Femur (tissue), 1 donor: Measurements from ENCODE around the gene UBXN2A.
A peak's percentile ranks its signal among the peaks of the same experiment; 100 is the strongest.

Experiments
- DNase-seq: peaks from one replicate; pipeline ENCODE4 v3.0.0-alpha.2; 2017

The UBXN2A gene

GRCh38 chr2:23939987-23940717, at the start of gene UBXN2A:
Gene UBXN2A (plus strand): TSS chr2:23940463. CDS start chr2:23958315, 17,852 bp downstream.
- DNase-seq = peak; percentile 88

DNA sequence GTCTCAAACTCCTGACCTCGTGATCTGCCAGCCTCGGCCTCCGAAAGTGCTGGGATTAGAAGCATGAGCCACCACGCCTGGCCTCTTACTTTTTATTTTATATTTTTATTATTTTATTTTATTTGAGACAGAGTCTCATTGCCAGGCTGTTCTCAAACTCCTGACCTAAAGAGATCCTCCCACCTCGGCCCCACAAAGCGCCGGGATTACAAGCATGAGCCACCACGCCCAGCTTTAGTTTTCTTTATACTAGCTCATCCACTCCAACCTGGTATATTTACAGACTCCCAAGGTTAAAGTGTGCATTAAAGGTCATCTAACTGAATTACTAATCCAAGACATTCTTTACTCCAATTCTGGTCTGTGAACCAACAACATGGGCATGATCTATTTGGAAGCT, 40.1 kb upstream of the UBXN2A start:
- no peak for DNase-seq

DNA sequence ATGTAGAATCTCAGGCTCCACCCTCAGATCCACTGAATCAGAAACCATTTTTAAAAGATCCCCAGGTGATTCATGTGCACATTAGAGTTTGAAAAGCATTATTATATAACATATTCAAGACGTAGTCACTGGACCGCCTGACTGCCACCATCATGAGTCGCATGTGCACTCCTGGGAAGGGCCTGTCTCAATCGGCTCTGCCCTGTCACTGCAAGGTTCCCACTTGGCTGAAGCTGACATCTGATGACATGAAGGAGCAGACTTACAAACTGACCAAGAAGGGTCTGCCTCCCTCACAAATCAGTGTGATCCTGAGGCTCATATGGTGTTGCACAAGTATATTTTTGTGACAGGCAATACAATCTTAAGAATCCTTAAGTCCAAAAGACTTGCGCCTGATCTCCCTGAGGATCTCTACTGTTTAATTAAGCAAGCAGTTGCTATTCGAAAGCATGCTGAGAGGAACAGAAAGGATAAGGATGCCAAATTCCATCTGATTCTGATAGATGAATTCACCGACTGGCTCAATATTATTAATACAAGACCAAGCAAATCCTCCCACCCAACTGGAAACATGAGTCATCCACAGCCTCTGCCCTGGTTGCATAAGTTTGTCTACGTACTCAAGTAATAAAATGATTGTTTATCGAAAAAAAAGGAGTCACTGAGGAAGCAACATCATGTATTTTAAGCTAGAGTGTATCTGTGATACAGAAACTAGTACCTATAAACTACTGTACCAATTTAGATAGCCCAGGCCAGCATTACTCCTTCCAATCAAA, 39.5 kb upstream of the UBXN2A start:
- DNase-seq = no peak

- DNase-seq = no peak
Observed at GRCh38 chr2:23901966-23902846, 38.1 kb upstream of the UBXN2A start.

DNA sequence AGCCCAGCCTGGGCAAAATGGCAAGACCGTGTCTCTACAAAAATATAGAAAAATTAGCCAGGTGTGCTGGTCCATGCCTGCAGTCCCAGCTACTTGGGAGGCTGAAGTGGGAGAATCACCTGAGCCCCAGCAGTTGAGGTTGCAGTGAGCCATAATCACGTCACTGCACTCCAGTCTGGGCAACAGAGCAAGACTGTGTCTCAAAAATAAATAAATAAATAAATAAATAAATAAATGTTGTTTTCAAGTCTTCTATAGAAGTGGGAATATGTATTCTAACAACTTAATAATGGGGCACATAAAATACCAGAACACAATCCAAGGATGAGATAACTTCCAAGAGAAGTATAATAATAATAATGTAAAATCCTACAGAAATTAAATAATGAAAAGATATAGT, 37.2 kb upstream of the UBXN2A start:
- DNase-seq = no peak

GRCh38 chr2:23904215-23904614, 36.0 kb upstream of the UBXN2A start:
- no peak for DNase-seq

DNA sequence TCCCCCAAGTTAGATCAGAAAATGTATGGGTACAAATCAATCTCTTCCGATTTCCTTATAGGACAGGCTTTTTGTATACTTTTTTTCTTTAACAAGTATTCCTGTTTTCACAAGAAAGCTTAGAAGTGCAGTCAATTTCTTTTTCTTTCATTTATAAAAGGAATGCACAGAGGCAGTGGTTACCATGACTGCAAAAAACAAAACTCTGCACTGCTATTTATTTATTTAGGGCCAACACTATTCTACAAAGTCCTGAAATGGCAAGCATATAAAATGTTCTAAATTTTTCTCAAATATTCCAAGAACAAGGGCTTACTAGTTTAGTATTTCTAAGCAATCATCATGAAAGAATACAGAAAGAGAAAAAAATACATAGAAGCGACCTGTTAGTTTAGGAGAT, 35.6 kb upstream of the UBXN2A start:
- no peak for DNase-seq

- no peak for DNase-seq
Observed at GRCh38 chr2:23905155-23905554, 35.1 kb upstream of the UBXN2A start.

DNA sequence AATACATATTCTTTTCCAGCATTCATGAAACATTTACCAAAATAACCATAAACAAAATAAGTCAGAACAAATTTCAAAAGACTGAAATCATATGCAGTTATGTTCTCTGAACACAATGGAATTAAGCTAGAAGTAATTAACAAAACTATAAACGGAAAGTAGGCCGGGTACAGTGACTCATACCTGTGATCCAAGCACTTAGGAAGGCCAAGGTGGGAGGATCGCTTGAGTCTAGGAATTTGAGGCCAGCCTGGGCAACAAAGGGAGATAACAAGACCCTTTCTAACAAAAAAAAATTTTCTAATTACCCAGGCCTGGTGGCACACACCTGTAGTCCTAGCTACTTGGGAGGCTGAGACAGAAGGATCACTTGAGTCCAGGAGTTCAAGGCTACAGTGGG, 28.2 kb upstream of the UBXN2A start:
- no peak for DNase-seq

DNA sequence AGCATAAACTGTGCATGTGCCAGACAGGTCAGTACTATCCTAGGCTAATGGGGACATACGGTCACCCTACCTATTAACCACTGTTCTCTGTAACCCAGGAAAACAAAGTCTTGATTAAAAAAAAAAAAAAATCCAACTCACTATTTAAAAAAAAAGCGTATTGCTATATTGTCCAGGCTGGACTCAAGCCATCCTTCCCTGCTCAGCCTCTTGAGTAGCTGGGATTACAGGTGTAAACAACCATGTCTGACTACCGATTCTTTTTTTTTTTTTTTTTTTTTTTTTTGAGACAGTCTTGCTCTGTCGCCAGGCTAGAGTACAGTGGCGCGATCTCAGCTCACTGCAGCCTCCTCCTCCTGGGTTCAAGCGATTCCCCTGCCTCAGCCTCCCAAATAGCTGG, 24.9 kb upstream of the UBXN2A start:
- no peak for DNase-seq

DNA sequence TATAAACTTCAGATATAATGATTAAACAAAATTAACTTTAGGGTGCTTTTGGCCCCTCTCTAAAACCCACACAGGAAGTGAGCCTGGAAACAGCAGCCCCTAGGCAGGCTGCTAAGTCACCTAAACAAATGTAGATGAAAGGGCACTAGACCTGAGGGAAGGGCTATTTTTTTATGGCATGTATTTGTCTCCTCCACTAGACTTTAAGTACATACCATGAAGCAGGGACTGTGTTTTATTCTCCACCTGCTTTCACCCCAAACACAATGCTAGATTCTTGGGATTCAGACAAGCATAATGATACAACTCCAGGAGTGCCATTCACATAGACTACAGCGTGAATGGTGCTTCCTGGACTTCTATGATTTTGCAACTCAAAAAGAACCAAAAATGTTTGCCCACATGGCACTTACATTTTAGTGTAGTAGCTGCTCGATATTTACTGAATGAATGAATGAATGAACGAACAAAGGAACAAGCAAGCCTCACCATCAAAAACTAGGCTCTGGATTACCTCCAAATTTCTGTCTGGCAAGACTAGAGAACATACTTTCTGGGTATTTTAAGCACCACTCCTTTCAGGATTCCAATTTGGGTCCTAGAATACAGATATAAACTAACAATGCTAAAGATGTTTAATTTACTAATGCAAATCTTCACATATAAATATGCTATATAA, 23.4 kb upstream of the UBXN2A start:
- DNase-seq = no peak

- no peak for DNase-seq
Observed at GRCh38 chr2:23918837-23919489, 21.3 kb upstream of the UBXN2A start.

GRCh38 chr2:23924589-23925359, 15.5 kb upstream of the UBXN2A start:
- no peak for DNase-seq

- DNase-seq = peak; percentile 76
Observed at GRCh38 chr2:23925702-23926289, 14.5 kb upstream of the UBXN2A start.

GRCh38 chr2:23926290-23926749, 13.9 kb upstream of the UBXN2A start:
- DNase-seq = peak; percentile 69

GRCh38 chr2:23926750-23927571, 13.3 kb upstream of the UBXN2A start, which contains the start of gene ATAD2B:
Gene ATAD2B (minus strand): TSS chr2:23927123. CDS start chr2:23926770, 353 bp downstream.
- peak; percentile 97 for DNase-seq

GRCh38 chr2:23934259-23934658, 6.0 kb upstream of the UBXN2A start:
- no peak for DNase-seq

GRCh38 chr2:23940718-23941620, 706 bp downstream of the UBXN2A start:
- no peak for DNase-seq

- no peak for DNase-seq
Observed at GRCh38 chr2:23941644-23942043, 1.4 kb downstream of the UBXN2A start.
